A673 (cell line): ENCODE results near the gene DHRS1.

Experiments
- EZH2 ChIP-seq: fragments of 200-600 bp; sonication (generic); IDR thresholded peaks from 2 replicates; pipeline ENCODE4 v1.6.1; 2017; ENCODE audit warnings: borderline replicate concordance, low read depth, mild to moderate bottlenecking, mixed read lengths, antibody characterized with exemption, low read length; ENCODE audit not compliant: poor library complexity, severe bottlenecking
- TF ChIP-seq, protein P1 (sequence below): fragments of 300-800, 200-600 bp; sonication (generic); conservative IDR thresholded peaks from 2 replicates; pipeline ENCODE4 v1.5.1; 2017; ENCODE audit warnings: low read depth, mild to moderate bottlenecking, antibody characterized with exemption, low read length, moderate library complexity, mixed read lengths

DNA sequence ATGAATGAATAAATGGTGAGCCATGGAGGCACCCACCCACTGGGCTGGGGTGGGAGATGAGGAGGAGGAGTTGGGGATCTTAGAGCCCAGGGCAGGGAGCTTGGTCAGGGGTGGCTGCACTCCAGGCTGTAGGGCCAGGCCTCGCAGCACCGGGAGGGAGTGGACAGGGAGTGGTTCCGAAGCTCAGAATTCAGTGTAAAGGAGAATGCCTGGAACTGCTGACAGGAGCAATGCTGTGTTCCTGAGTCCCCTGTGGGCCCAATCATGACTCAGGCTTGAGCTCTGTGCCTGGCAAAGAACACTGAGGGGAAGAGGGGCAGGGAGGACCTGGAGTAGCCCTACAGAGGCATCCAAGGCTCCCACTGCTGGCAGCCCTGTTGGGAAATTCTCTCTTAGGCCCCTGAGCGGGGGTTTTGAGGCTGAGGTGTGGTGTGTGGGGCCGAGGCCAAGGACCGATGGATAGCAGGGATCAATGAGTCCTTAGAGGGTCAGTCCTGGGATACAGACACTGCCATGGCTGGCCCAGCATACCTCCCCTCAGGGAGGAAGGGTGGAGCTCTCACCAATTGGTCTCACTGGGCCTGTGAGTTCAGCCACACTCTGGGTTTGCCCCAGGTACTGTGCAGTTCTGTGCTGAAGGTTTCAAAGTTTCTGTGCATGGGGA, 18.7 kb downstream of the DHRS1 start:
- TF ChIP-seq, protein P1, sequence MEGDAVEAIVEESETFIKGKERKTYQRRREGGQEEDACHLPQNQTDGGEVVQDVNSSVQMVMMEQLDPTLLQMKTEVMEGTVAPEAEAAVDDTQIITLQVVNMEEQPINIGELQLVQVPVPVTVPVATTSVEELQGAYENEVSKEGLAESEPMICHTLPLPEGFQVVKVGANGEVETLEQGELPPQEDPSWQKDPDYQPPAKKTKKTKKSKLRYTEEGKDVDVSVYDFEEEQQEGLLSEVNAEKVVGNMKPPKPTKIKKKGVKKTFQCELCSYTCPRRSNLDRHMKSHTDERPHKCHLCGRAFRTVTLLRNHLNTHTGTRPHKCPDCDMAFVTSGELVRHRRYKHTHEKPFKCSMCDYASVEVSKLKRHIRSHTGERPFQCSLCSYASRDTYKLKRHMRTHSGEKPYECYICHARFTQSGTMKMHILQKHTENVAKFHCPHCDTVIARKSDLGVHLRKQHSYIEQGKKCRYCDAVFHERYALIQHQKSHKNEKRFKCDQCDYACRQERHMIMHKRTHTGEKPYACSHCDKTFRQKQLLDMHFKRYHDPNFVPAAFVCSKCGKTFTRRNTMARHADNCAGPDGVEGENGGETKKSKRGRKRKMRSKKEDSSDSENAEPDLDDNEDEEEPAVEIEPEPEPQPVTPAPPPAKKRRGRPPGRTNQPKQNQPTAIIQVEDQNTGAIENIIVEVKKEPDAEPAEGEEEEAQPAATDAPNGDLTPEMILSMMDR: no peak
- no peak for TF ChIP-seq EZH2
